MM.1S (cell line): Measurements from ENCODE around the gene PDE6B.
"Not testable (repeated sequence)": the region's sequence is repeated elsewhere in the genome, so short reads cannot be mapped to it uniquely, and the experiment has no call there.

Source experiments
- CTCF ChIP-seq: fragments of 300-600 bp; sonication (generic); IDR thresholded peaks from 2 replicates; pipeline ENCODE4 v1.5.1; 2016; ENCODE audit warnings: antibody characterized with exemption, low read length, mixed read lengths
- EZH2 ChIP-seq: fragments of 300-600 bp; sonication (generic); optimal IDR thresholded peaks from 2 replicates; pipeline ENCODE3; 2017; ENCODE audit warnings: low read depth, mild to moderate bottlenecking, antibody characterized with exemption, low read length, mixed read lengths

GRCh38 chr4:592178-592577 lies 33.2 kb upstream of the PDE6B start:
- TF ChIP-seq CTCF, EZH2: not testable (repeated sequence)
